Activated T-cell treated with anti-CD3 and anti-CD28 coated beads for 4 hours (primary cell): ENCODE data around the gene OR13C2.
"Not testable (repeated sequence)": the region's sequence is repeated elsewhere in the genome, so short reads cannot be mapped to it uniquely, and the experiment has no call there.

Experiments
- DNase-seq: peaks from one replicate; pipeline ENCODE4 v3.0.0-alpha.2; 2020

The OR13C2 gene, protein sequence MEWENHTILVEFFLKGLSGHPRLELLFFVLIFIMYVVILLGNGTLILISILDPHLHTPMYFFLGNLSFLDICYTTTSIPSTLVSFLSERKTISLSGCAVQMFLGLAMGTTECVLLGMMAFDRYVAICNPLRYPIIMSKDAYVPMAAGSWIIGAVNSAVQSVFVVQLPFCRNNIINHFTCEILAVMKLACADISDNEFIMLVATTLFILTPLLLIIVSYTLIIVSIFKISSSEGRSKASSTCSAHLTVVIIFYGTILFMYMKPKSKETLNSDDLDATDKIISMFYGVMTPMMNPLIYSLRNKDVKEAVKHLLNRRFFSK

DNA sequence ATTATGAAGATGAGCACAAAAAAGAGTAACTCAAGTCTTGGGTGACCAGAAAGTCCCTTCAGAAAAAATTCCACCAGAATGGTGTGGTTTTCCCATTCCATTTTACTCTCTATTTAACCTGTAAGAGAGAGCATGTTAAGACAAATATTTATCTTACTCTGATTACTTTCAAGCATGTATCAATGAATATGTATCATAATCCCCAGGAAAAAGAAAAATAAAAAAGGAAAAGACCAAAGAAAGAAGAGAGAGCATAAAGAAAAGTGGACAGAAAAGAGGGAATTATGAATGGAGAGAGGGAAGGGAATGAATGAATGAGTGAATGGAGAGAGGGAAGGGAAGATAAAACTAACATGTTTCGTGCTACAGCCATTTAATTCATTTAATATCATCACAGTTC is at the start of gene OR13C2:
TSS of gene OR13C2 (minus strand) at position 101 of the 400 bp plus-strand sequence. CDS start at position 101, 0 bp downstream.
- DNase-seq = not testable (repeated sequence)

DNA sequence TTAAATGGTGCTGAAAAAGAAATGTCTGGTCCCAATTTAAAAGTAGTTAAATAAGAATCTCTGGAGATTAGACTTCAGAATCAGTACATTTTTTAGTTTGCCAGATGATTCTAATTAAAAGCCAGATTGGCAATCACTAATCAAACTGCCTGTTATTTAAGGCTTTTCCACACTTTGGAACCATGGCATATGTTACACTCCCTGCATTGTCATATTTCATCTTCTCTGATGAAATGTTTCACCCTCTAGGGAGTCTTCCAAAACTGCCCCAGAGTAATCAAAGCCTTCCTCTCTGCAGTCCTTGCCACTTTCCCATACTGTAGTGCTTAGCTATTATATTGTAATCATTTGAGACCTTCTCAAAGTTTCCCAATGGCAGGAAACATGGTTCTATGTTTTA is 30.0 kb upstream of the OR13C2 start:
- DNase-seq = no peak

DNA sequence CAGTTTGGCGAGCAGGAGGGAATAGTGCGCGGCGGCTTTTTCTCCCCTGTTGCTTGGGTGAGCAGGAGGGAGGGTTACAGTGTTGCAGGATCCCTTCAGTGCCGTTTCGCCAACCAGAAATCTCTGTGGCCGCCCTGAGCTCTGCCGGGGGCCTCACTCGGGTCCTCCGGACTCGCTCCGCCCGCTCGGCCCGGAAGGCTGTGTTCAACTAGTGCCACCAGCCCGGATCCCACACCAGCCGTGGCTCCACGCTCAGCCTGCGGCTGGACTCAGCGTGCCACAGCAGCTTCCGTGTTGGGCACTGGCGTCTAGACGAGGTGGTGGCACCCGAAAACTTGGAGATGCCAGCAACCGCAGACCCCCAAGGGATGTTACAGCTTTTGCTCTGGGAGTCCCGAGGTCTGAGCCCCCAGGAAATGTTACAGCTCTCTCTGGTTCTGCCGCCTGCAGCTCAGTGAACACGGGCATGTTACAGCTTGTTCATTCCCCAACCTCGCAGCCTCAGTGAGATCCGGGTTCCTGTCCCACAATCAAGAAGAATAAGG is 28.6 kb upstream of the OR13C2 start:
- DNase-seq = no peak

DNA sequence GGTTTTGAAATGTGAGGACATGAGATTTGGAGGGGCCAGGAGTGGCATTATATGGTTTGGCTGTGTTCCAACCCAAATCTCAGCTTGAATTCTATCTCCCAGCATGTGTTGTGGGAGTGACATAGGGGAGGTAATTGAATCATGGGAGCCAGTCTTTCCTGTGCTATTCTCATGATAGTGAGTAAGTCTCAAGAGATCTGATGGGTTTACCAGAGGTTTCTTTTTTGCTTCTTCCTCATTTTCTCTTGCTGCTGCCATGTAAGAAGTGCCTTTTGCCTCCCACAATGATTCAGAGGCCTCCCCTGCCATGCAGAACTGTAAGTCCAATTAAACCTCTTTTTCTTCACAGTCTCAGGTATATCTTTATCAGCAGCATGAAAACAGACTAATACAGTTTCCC is 20.5 kb upstream of the OR13C2 start:
- DNase-seq = not testable (repeated sequence)

DNA sequence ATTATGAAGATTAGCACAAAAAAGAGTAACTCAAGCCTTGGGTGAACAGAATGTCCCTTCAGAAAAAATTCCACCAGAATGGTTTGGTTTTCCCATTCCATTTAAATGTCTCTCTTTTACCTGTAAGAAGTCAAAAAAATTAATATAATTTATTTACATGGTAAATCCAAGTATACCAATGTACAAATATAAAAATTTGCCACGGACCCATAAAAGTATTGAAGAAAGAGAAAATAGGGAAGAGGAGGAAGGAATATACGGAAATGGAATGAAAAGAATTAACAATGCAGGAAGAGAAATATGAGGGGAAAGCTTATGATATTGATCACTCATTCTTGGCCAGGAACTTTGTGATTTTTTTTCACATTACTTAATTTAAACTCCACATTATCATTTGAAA is 12.7 kb upstream of the OR13C2 start, which contains the start of gene OR13C9:
TSS of gene OR13C9 (minus strand) at position 101 of the 400 bp plus-strand sequence. CDS start at position 101, 0 bp downstream.
- DNase-seq = no peak

DNA sequence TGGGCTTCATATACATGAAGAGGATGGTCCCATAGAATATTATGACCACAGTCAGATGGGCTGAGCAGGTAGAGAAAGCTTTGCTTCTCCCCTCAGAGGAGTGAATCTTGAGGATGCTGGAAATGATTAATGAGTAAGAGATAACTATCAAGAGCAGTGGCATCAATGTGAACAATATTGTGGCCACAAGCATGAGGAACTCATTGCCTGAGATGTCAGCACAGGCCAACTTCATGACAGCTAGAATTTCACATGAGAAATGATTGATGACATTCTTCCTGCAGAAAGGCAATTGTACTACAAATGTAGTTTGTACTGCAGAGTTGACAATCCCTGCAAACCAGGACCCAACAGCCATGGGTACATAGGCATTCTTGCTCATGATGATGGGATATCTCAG is 12.0 kb upstream of the OR13C2 start:
- DNase-seq = no peak

DNA sequence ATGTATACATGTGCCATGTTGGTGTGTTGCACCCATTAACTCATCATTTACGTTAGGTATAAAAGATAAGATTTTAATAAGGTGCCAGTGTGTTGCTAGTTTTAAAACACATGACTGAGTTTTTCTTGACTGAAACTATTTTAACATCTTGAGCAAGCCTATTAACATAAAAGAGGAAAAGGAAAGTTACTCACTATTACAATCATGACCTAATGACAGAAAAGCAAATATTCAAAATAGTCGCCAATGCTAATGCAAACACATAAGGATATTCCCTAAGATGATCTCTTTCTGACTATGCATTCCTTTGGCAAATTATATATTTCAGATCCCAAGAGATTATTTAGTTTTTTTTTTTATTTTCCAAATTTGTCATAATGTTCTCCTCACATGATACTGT is 5.8 kb upstream of the OR13C2 start:
- no peak for DNase-seq

DNA sequence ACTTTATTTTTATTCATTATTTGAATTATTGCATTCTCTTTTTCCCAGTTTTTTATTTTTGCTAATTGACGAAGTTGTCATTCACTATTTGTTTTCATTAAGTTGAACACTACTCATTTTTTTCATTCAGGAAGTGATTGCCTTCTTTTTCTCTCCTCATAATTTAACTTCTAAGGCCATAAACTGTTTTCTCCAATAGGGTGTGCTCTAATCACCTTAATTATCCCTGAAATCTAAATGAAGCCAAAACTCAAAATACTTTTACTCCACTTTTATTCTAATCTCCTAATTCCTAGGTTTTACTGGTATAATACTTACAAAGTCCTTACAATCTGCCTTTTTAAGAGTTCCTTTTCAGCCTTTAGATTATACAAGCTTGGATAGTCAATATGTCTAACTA is 2.9 kb upstream of the OR13C2 start:
- no peak for DNase-seq

DNA sequence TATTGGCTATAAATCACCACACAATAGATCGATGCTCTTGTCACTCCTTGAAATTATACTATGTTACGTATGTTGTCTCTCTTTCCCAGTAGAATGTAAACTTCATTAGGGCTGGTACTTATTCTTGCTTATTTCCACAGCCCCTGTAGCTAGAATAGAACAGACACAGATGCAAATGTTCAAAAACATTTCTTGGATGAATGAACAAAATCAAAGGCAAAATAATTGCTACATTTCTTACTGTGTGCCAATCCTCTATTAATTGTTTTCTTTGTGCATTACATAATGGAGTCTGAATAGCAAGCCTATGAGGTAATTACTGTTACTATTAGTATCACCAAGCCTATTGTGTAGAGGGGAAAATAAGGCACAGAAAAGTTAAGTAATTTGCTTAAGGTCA is 725 bp upstream of the OR13C2 start:
- DNase-seq = no peak

DNA sequence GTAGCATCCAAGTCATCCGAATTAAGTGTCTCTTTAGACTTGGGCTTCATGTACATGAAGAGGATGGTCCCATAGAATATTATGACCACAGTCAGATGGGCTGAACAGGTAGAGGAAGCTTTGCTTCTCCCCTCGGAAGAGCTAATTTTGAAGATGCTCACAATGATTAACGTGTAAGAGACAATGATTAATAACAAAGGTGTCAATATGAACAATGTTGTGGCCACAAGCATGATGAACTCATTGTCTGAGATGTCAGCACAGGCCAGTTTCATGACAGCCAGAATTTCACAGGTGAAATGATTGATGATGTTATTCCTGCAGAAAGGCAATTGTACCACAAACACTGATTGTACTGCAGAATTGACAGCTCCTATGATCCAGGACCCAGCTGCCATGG is 626 bp downstream of the OR13C2 start:
- no peak for DNase-seq

DNA sequence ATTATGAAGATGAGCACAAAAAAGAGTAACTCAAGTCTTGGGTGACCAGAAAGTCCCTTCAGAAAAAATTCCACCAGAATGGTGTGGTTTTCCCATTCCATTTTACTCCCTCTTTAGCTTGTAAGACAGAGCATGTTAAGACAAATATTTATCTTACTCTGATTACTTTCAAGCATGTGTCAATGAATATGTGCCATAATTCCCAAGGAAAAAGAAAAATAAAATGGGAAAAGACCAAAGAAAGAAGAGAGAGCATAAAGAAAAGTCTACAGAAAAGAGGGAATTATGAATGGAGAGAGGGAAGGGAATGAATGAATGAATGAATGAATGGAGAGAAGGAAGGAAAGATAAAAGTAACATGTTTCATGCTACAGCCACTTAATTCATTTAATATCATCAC is 6.1 kb downstream of the OR13C2 start, which contains the start of gene OR13C5:
TSS of gene OR13C5 (minus strand) at position 101 of the 400 bp plus-strand sequence. CDS start at position 101, 0 bp downstream.
- not testable (repeated sequence) for DNase-seq

DNA sequence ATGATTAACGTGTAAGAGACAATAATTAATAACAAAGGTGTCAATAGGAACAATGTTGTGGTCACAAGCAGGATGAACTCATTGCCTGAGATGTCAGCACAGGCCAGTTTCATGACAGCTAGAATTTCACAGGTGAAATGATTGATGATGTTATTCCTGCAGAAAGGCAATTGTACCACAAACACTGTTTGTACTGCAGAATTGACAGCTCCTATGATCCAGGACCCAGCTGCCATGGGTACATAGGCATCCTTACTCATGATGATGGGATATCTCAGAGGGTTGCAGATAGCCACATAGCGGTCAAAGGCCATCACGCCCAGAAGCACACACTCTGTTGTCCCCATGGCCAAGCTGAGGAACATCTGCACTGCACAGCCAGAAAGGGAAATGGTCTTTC is 6.7 kb downstream of the OR13C2 start:
- not testable (repeated sequence) for DNase-seq

DNA sequence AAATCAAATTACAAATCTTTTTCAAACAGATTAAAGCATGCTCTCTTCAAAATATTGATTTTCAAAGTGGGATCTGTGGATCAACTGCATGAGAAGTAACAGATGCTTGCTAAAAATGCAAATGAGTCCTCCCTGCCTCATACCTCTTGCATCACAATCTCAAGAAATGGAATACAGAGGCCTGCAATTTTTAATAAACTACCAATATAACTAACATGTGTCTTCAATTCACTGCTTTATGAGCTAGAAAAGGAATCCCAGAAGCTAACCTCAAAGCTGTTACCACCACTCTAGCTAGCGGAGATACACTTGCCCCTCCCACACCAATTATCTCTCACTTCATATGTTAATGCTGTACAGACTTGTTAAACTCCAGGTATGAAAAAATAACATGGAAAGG is 15.8 kb downstream of the OR13C2 start:
- DNase-seq = no peak

DNA sequence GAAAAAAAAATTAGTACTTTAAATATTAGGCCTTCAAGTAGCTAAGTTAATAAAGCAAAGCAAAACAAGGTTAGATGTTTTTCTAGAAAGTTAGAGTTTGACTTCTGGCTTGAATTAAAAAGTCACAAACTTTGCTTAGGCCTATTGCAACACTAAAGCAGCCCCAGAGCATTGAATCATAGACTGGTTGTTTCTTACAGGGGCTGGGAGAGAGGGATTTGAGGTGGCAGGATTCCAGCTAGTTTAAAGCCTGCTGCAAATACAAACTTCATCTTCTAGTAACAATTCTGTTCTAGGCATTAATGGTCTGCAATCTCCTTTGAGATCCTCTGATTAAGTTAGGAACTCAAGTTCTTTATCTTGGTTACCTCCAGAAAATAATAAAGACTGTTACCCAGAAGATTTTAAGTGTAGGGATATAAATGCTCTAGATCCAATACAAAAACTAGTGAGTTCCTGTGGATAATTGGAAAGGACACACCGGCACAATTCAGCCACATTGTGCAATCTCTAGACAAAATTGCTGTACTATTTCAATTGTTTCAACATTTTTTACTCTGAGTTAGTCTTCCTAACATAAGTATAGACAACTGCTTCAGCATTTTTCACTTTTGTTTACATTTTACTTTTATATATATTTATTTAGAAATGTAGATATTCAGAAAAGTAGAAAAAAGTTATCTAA is 18.8 kb downstream of the OR13C2 start:
- no peak for DNase-seq

DNA sequence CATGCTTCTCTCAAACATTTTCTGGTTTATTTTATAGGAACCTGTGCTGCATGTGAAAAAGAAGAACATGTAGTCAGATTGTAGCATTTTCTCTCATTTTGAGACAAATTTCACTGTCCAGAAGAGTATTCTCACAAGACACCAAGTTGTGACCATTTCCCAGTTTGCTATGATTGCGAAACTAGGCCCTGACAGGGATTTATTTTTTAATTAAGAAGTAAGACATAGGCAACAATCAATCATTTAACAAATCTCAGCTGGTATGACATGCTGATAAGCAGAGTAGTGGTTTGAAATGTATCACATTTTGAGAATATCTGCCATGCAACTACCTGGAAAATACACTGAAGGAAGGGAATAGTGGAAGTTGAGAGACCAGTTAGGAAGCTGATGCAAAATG is 24.9 kb downstream of the OR13C2 start:
- DNase-seq = no peak

DNA sequence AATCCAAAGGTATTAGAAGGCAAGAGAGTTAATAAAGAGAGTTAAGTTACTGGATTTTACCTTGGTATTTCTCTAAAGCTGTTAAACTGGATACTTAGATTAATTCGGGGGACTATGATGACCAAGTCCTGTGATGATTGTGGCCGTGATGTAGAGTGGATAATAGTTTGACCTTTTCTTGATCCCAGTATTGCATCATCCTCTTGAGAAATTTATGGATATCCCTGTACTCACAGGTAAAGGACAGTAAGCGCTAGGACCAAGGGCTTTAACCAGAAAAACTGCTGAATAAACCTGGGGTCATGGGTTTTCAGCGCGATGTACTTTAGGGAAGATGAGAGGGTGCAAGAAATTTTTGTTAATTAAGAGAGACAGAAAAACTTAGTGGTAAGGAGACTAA is 28.2 kb downstream of the OR13C2 start:
- no peak for DNase-seq

DNA sequence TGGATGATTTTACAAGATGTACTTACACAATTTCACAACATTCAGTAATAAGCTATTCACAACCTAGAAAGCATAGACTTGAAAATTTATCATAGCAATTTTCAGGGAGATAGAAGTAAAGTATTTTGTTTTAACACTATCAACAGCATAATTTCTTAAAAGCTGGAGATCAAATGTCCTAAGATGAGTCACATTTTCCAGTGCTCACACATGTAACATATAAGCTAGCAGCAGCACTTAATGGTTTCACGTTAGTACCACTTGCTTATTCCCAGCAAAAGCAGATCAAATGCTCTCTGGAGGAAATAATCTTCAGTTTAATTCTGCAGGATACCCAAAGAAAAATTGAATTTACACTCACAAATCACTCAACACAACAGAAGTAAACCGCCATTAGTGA is 30.0 kb downstream of the OR13C2 start:
- DNase-seq = no peak

DNA sequence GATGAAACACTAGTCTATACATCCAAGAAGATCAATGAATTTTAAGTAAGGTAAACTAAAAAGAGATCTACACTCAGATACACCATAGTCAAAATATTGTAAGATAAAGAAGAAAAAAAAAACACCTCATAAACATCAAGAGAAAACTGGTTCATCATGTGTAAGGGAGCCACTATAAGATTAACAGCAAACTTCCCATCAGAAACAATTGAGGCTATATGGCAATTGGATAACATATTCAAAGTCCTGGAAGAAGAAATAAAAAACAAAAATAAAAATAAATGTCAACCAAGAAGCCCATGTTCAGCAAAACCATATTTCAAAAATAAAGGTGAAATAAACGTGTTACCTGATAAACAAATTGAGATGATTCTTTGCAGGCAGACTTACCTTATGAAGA is 32.8 kb downstream of the OR13C2 start:
- no peak for DNase-seq

DNA sequence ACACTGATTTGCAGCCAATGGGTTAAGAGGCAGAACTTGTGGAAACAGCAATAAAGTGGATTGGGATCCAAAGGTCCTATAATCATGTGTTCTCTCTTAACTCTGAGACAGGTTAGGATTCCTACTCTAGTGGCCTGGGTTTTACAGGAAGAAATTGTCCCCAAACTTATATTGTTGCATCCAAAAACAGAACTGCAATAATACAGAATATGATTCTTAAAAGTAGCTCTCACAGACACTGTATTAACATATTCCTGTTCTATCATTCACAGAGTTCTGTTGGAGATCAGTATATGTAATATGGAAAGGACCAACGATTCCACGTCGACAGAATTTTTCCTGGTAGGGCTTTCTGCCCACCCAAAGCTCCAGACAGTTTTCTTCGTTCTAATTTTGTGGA is 36.6 kb downstream of the OR13C2 start, which contains the start of gene OR13C8:
TSS of gene OR13C8 (plus strand) at position 301 of the 400 bp plus-strand sequence. CDS start at position 301, 0 bp downstream.
- DNase-seq = no peak

DNA sequence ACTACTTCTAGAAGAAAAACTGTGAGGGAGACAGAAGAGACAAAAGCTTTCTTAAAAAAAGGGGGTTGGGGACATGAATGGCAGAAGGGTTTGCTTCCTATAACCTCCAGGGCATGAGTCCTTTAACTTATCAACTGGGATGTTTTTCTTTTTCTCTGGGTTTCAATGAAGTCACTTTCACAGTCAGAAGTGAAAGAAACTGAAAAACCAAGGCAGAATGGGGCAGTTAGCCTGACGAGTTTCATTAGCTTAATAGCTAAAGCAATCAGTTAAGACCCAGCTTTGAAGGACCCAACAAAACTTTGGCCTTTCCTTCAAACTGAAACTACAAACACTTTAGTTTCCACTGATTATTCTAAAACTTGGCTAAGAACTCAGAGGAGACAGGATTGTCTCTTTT is 41.1 kb downstream of the OR13C2 start:
- no peak for DNase-seq

DNA sequence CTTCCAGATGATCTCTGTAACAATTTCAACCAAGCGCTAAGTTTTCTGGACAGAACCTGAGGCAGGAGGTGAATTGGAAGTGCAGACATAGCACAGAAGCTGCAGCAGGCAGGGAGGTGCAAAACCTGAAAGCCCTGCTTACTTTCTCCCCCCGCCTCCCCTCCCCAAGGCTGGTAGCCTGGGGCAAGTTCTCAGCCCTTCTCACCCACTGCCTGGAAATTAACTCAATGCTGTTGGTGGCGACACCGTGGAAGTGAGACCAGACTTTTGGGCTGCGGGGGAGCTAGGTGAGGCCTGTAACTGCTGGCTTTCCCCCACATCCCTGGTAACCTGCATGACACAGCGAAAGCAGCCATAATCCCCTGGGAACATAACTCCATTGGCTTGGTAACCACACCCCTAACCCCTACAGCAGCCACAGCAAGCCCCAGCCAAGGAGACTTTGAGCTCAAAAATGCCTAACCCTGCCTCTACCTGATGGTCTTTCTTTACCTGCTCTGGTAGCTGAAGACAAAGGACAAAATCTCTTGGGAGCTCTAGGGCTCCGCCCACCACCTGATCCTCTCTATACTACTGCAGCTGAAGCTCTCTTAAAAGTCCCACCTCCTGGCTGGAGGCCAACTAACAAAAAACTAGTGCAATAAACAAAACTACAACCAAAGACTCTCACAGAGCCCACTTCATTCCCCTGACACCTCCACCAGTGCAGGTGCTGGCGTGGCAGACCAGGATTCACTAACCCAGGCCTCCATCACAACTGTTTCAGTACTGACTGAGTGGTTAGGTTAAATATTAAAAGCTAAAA is 48.4 kb downstream of the OR13C2 start:
- no peak for DNase-seq

DNA sequence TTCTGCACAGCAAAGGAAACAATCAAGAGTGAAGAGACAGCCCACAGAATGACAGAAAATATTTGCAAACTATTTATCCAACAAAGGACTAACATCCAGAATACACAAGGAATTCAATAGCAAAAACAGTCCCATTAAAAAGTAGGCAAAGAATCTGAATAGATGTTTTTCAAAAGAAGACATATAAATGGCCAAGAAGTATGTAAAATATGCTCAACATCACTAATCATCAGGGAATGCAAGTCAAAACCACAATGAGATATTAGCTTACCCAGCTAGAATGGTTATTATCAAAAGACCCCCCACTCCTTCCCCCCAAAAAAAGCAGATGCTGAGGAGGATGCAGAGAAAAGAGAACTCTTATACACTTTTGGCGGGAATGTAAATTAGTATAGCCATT is 49.9 kb downstream of the OR13C2 start:
- no peak for DNase-seq
